ENCODE measurements around the gene NCOR1.
"Not testable (repeated sequence)": the region's sequence is repeated elsewhere in the genome, so short reads cannot be mapped to it uniquely, and the experiment has no call there.

Gene NCOR1

GRCh38 chr17:16215002-16215272 is 397 bp downstream of the NCOR1 start:
- H3K27ac ChIP-seq: peak overlapping the region; percentile 97
- TF ChIP-seq CTCF (conservative IDR thresholded peaks at IDR 0.05) (no peak), ZFX (IDR thresholded peaks at IDR 0.05) (no peak)

GRCh38 chr17:16214190-16215001 is 938 bp downstream of the NCOR1 start:
- TF ChIP-seq CTCF (conservative IDR thresholded peaks at IDR 0.05): no peak
- no peak for TF ChIP-seq ZFX (IDR thresholded peaks at IDR 0.05)
- H3K27ac ChIP-seq: peak overlapping the region; percentile 97

GRCh38 chr17:16212793-16213192 is 2.5 kb downstream of the NCOR1 start:
- no peak for TF ChIP-seq ZFX (IDR thresholded peaks at IDR 0.05)
- TF ChIP-seq CTCF (conservative IDR thresholded peaks at IDR 0.05): no peak
- peak overlapping the region; percentile 75 for H3K27ac ChIP-seq

- TF ChIP-seq CTCF (conservative IDR thresholded peaks at IDR 0.05) (no peak), ZFX (IDR thresholded peaks at IDR 0.05) (no peak)
Measured at GRCh38 chr17:16211590-16211989, 3.7 kb downstream of the NCOR1 start.

GRCh38 chr17:16204763-16205162 is 10.6 kb downstream of the NCOR1 start:
- H3K27ac ChIP-seq: peak overlapping the region; percentile 55

More at GRCh38 chr17:16211590-16211989, 3.7 kb downstream of the NCOR1 start:
- no peak overlapping the region; the same call in 1 of the 2 replicates for H3K27ac ChIP-seq

GRCh38 chr17:16202554-16203500 is 12.5 kb downstream of the NCOR1 start:
- H3K27ac ChIP-seq: not testable (repeated sequence)

- H3K27ac ChIP-seq: not testable (repeated sequence)
Measured at GRCh38 chr17:16201693-16202131, 13.6 kb downstream of the NCOR1 start.

- no peak overlapping the region for H3K27ac ChIP-seq
- TF ChIP-seq ZFX (IDR thresholded peaks at IDR 0.05) (no peak), CTCF (conservative IDR thresholded peaks at IDR 0.05) (no peak)
Measured at GRCh38 chr17:16199093-16199492, 16.2 kb downstream of the NCOR1 start.

Measured in C4-2B (cell line).